Measurements from ENCODE around the gene PLCL1. TPM values are rescaled to one million over a fixed set of nuclear protein-coding genes. Genes with fewer than 3 reads are reported as not detected.

The PLCL1 gene
- total and polyA plus RNA-seq, 2 donors (not counting 3 experiments of a cell fraction or from before 2014, with no cell fraction given): 0.79 to 3.4 TPM

GRCh38 chr2:197848602-197849001, 44.2 kb downstream of the PLCL1 start:
- DNase-seq (ENCODE audit: low read depth, low spot score) (no peak), FAIRE-seq (no peak)
- Histone ChIP-seq H3K4me1 (ENCODE audit: control insufficient read depth, extremely low read depth, insufficient read depth, low read length) (peaks cover 4% of the 10 kb centered on the region), H3K27ac (ENCODE audit: insufficient read depth, low read depth, low read length) (no peak overlapping the region), H3K79me2 (ENCODE audit: control insufficient read depth, insufficient read depth, low read length) (no peaks in the 10 kb centered on the region), H3K4me2 (ENCODE audit: insufficient read depth, low read length) (no peak overlapping the region), H3K4me3 (replicated peaks in 1 of 3; ENCODE audit: insufficient read depth in 1 of 3, low read depth in 1 of 3, low read length in 3 of 3) (no peak overlapping the region), H3K9me3 (replicated peaks; ENCODE audit: control insufficient read depth, insufficient read depth, low read length) (no peaks in the 10 kb centered on the region), H3K36me3 (ENCODE audit: control insufficient read depth in 2 of 2, extremely low read depth in 1 of 2, insufficient read depth in 2 of 2, low read length in 2 of 2) (no peaks in the 10 kb centered on the region), H4K20me1 (replicated peaks; ENCODE audit: control insufficient read depth, extremely low read depth, insufficient read depth, low read length) (no peaks in the 10 kb centered on the region), H2AFZ (ENCODE audit: low read depth, low read length) (no peak overlapping the region), H3K9me1 (replicated peaks; ENCODE audit: control insufficient read depth, extremely low read depth, insufficient read depth, low read length) (no peaks in the 10 kb centered on the region), H3K27me3 (ENCODE audit: control insufficient read depth in 2 of 2, insufficient read depth in 2 of 2, low read length in 2 of 2) (no peaks in the 10 kb centered on the region), H3K9ac (replicated peaks; ENCODE audit: extremely low read depth, insufficient read depth, low read length) (no peak overlapping the region)
- intact Hi-C loops (cut with micrococcal nuclease): no loop called here
- BruUV-seq (replicated peaks): no TSS peak
- ChIA-PET POLR2A (no interaction called here), CTCF (interaction anchor here (0.9 to 1.6 kb wide), 4 partner anchors 9 to 35 kb away, joined by 3 to 5 read pairs (median 4); no protein-coding TSS in a partner anchor)
- TF ChIP-seq POLR2A (IDR thresholded peaks at IDR 0.05; ENCODE audit: low read depth, low read length): no peak
- TF ChIP-seq FOS (IDR thresholded peaks at IDR 0.05; ENCODE audit: borderline replicate concordance, insufficient read depth, low read length): no peak
- no peak for TF ChIP-seq GATA2 (IDR thresholded peaks at IDR 0.05; ENCODE audit: insufficient read depth, insufficient read length, low read depth, low read length)
- TF ChIP-seq JUN (IDR thresholded peaks at IDR 0.05; ENCODE audit: borderline replicate concordance, insufficient read depth, insufficient read length, low read depth): no peak
- TF ChIP-seq, protein P1, sequence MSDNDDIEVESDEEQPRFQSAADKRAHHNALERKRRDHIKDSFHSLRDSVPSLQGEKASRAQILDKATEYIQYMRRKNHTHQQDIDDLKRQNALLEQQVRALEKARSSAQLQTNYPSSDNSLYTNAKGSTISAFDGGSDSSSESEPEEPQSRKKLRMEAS (IDR thresholded peaks at IDR 0.05; ENCODE audit: insufficient read depth, insufficient read length): no peak
- no peak for TF ChIP-seq MYC (IDR thresholded peaks at IDR 0.05; ENCODE audit: low read depth, low read length)
- no peak for TF ChIP-seq EZH2 (IDR thresholded peaks at IDR 0.05; ENCODE audit: borderline replicate concordance, low read depth, low read length, severe bottlenecking)
- TF ChIP-seq, protein P2, sequence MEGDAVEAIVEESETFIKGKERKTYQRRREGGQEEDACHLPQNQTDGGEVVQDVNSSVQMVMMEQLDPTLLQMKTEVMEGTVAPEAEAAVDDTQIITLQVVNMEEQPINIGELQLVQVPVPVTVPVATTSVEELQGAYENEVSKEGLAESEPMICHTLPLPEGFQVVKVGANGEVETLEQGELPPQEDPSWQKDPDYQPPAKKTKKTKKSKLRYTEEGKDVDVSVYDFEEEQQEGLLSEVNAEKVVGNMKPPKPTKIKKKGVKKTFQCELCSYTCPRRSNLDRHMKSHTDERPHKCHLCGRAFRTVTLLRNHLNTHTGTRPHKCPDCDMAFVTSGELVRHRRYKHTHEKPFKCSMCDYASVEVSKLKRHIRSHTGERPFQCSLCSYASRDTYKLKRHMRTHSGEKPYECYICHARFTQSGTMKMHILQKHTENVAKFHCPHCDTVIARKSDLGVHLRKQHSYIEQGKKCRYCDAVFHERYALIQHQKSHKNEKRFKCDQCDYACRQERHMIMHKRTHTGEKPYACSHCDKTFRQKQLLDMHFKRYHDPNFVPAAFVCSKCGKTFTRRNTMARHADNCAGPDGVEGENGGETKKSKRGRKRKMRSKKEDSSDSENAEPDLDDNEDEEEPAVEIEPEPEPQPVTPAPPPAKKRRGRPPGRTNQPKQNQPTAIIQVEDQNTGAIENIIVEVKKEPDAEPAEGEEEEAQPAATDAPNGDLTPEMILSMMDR (IDR thresholded peaks at IDR 0.05; ENCODE audit: extremely low read depth in 1 of 2, insufficient read depth in 1 of 2, low read depth in 1 of 2, low read length in 2 of 2): no peak
- no peak for TF ChIP-seq POLR2AphosphoS5 (IDR thresholded peaks at IDR 0.05; ENCODE audit: insufficient read depth, low read depth, low read length)
- dilution Hi-C loops (cut with MboI; ENCODE audit: extremely low pct_ligation_motif_present, low sequenced_read_pairs): no loop called here
